Measurements from ENCODE around the gene TBPL1. TPM values are rescaled to one million over a fixed set of nuclear protein-coding genes. Genes with fewer than 3 reads are reported as not detected.

The TBPL1 gene
- total RNA-seq, 1 donor from 2014 or later, result 40.0 TPM

DNA sequence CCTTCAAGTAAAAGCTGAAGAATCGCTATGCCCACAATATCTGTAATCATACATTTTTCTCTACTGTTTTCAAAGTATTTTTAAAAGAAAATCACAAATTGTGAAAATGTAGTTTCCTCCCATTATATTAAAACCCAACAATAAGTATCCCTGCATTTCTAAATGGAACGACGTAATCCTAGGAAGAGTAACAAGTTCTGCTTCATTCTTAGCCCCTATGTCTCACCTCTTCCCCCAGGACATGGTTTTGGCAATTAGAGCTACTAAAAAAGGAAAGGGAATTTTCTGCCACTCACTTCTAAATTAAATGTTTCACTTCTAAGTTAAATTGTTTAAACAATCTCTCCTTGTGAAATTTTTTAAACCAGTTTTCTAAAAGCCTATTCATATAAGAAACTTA is 47.4 kb downstream of the TBPL1 start:
- Mint-ChIP-seq H3K4me1 (ENCODE audit: unreplicated experiment) (no peaks in the 10 kb centered on the region), H3K36me3 (ENCODE audit: low read depth, unreplicated experiment) (no peaks in the 10 kb centered on the region), H3K4me3 (ENCODE audit: unreplicated experiment) (no peak overlapping the region), H3K27ac (ENCODE audit: unreplicated experiment) (no peak overlapping the region), H3K9me3 (ENCODE audit: unreplicated experiment) (no peaks in the 10 kb centered on the region), H3K27me3 (ENCODE audit: unreplicated experiment) (no peaks in the 10 kb centered on the region)
- TF ChIP-seq, protein P1, sequence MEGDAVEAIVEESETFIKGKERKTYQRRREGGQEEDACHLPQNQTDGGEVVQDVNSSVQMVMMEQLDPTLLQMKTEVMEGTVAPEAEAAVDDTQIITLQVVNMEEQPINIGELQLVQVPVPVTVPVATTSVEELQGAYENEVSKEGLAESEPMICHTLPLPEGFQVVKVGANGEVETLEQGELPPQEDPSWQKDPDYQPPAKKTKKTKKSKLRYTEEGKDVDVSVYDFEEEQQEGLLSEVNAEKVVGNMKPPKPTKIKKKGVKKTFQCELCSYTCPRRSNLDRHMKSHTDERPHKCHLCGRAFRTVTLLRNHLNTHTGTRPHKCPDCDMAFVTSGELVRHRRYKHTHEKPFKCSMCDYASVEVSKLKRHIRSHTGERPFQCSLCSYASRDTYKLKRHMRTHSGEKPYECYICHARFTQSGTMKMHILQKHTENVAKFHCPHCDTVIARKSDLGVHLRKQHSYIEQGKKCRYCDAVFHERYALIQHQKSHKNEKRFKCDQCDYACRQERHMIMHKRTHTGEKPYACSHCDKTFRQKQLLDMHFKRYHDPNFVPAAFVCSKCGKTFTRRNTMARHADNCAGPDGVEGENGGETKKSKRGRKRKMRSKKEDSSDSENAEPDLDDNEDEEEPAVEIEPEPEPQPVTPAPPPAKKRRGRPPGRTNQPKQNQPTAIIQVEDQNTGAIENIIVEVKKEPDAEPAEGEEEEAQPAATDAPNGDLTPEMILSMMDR (IDR thresholded peaks at IDR 0.05; ENCODE audit: unreplicated experiment), result no peak
- DNase-seq (ENCODE audit: low spot score), result no peak

DNA sequence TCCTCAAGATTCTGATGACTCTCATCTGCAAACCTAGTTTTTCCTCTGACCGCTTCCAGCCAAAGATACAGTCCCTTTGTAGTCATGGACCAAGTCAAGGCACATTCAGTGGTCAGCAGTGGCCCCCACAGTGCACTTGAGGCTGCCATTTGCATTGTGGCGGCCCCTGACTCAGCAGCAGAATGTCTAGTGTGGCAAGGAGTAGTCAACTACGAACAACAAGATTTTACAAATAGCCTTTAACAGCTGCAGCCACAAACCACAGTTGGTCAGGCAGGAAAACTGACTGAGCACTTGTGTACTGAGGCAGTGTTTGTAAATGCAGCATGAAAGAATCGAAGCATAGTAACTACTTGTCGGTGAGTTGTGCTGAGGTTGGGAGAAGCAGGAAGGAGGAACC is 49.8 kb downstream of the TBPL1 start:
- Mint-ChIP-seq H3K9me3 (ENCODE audit: unreplicated experiment) (no peaks in the 10 kb centered on the region), H3K36me3 (ENCODE audit: low read depth, unreplicated experiment) (no peaks in the 10 kb centered on the region), H3K4me1 (ENCODE audit: unreplicated experiment) (no peaks in the 10 kb centered on the region), H3K27ac (ENCODE audit: unreplicated experiment) (no peak overlapping the region), H3K4me3 (ENCODE audit: unreplicated experiment) (no peak overlapping the region), H3K27me3 (ENCODE audit: unreplicated experiment) (no peaks in the 10 kb centered on the region)
- TF ChIP-seq, protein P1 (IDR thresholded peaks at IDR 0.05; ENCODE audit: unreplicated experiment), result no peak
- DNase-seq (ENCODE audit: low spot score), result no peak

DNA sequence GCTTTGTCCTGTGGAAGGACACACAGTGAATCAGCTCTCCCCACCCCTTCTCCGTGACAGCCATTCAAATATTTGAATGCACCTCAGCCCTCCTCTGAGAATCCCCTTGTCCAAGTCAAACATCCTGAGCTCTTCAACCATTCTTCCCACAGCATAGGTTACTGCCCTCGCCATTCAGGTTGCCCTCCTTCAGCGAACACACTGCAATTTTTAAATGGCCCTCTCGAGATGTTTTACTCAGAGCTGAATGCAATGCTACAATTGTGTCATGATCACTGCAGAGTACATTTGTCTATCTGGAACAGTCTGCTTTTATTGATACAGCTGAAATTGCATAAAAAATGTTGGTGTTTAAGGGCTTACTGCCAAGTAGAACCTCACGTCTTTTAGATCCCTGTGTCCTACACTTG is 50.5 kb downstream of the TBPL1 start:
- Mint-ChIP-seq H3K4me3 (ENCODE audit: unreplicated experiment) (no peak overlapping the region), H3K27ac (ENCODE audit: unreplicated experiment) (no peak overlapping the region), H3K4me1 (ENCODE audit: unreplicated experiment) (no peaks in the 10 kb centered on the region), H3K36me3 (ENCODE audit: low read depth, unreplicated experiment) (no peaks in the 10 kb centered on the region), H3K9me3 (ENCODE audit: unreplicated experiment) (no peaks in the 10 kb centered on the region), H3K27me3 (ENCODE audit: unreplicated experiment) (no peaks in the 10 kb centered on the region)
- no peak for DNase-seq (ENCODE audit: low spot score)
- TF ChIP-seq, protein P1 (IDR thresholded peaks at IDR 0.05; ENCODE audit: unreplicated experiment), result no peak

DNA sequence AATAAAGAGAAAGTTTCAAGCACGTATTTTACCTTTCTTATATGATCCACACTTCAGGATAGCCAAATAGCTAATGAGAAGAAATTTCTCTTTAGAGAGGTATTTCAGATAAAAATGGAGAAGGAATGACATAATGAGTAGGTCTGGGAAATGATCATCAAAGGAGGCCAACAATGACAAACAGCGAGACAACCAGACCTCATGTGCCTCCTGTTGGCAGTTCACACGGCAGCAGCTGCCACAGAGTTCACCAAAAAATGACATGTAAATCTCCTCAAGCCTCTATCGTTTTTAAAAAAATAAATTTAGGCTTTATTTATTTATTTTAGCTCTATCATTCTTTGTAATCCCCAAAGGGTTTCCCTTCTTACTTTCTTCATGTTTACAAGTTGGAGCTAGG is 51.7 kb downstream of the TBPL1 start:
- Mint-ChIP-seq H3K4me3 (ENCODE audit: unreplicated experiment) (no peak overlapping the region), H3K4me1 (ENCODE audit: unreplicated experiment) (no peaks in the 10 kb centered on the region), H3K36me3 (ENCODE audit: low read depth, unreplicated experiment) (no peaks in the 10 kb centered on the region), H3K27me3 (ENCODE audit: unreplicated experiment) (no peaks in the 10 kb centered on the region), H3K27ac (ENCODE audit: unreplicated experiment) (no peak overlapping the region), H3K9me3 (ENCODE audit: unreplicated experiment) (no peaks in the 10 kb centered on the region)
- no peak for DNase-seq (ENCODE audit: low spot score)
- TF ChIP-seq, protein P1 (IDR thresholded peaks at IDR 0.05; ENCODE audit: unreplicated experiment), result no peak

DNA sequence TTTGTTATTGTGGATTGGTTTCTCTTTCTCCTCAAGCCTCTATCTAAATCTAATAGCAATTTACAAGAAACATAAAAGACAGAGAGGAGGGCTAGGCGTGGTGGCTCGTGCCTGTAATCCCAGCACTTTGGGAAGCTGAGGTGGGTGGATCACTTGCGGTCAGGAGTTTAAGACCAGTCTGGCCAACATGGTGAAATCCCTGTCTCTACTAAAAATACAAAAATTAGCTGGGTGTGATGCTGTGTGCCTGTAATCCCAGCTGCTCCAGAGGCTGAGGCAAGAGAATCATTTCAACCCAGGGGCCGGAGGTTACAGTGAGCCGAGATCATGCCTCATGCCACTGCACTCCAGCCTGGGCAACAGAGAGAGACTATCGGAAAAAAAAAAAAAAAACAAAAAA is 52.8 kb downstream of the TBPL1 start:
- DNase-seq (ENCODE audit: low spot score), result no peak

More for the DNA sequence above, 52.8 kb downstream of the TBPL1 start:
- TF ChIP-seq, protein P1 (IDR thresholded peaks at IDR 0.05; ENCODE audit: unreplicated experiment), result no peak
- H3K27ac Mint-ChIP-seq (ENCODE audit: unreplicated experiment), result no peak overlapping the region
- H3K27me3 Mint-ChIP-seq (ENCODE audit: unreplicated experiment), result no peaks in the 10 kb centered on the region
- no peak overlapping the region for H3K4me3 Mint-ChIP-seq (ENCODE audit: unreplicated experiment)
- H3K4me1 Mint-ChIP-seq (ENCODE audit: unreplicated experiment), result no peaks in the 10 kb centered on the region
- H3K36me3 Mint-ChIP-seq (ENCODE audit: low read depth, unreplicated experiment), result no peaks in the 10 kb centered on the region
- H3K9me3 Mint-ChIP-seq (ENCODE audit: unreplicated experiment), result no peaks in the 10 kb centered on the region

All from endothelial cell (in vitro differentiated cells).